GM21576 (cell line): ENCODE data around the gene PAXX.

Experiments
- ATAC-seq: cut with Tn5 transposase; IDR thresholded peaks from one replicate; pipeline ENCODE4 v1.9.1; 2021; ENCODE audit warnings: mild to moderate bottlenecking, moderate library complexity; ENCODE audit not compliant: unreplicated experiment

PAXX gene

DNA sequence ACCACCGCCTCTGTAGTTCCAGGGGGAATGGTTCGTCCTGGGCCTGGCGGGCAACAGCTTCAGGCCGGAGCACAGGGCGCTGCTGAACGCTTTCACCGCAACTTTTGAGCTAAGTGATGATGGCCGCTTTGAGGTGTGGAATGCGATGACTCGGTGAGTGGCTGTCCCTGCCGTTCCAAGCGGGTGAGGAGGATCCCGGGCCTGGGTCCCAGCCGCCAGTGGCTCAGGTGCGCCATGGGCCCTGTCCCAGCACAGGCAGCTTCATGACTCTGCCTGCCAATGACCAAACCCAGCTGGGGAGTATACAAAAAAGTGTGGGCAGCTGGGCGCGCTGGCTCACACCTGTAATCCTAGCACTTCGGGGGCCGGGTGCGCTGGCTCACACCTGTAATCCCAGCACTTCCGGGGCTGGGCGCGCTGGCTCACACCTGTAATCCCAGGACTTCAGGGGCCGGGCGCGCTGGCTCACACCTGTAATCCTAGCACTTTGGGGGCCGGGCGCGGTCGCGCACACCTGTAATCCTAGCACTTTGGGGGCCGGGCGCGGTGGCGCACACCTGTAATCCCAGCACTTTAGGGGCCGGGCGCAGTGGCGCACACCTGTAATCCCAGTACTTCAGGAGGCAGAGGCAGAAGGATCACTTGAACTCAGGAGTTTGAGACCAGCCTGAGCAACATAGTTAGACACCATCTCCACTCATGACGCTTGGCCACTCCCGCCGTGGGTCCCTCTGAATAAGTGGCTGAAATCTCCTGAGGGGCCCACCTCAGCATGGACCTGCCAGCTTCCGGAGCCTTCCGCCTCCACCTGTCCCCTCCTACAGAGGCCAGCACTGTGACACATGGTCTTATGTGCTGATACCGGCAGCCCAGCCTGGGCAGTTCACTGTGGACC, 39.1 kb upstream of the PAXX start:
- ATAC-seq, result no peak

DNA sequence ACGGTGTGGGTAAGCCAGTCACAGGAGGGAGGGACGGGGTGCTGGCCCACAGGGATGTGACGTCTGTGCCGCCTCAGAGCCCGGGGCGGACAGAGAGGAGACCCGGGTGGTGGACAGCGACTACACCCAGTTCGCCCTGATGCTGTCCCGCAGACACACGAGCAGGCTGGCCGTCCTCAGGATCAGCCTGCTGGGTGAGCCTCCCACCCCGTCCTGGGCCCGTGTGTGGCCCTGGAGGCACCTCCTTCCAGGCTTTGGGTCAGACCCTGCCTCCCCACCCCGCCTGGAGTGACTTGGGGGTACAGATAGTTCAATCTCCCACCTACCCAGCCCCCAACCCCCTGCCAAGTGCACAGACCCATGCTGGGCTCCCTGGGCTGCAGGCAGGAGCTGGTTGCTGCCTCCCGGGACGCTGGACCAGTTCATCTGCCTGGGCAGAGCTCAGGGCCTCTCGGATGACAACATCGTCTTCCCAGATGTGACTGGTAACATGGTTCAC, 38.4 kb upstream of the PAXX start:
- no peak for ATAC-seq

DNA sequence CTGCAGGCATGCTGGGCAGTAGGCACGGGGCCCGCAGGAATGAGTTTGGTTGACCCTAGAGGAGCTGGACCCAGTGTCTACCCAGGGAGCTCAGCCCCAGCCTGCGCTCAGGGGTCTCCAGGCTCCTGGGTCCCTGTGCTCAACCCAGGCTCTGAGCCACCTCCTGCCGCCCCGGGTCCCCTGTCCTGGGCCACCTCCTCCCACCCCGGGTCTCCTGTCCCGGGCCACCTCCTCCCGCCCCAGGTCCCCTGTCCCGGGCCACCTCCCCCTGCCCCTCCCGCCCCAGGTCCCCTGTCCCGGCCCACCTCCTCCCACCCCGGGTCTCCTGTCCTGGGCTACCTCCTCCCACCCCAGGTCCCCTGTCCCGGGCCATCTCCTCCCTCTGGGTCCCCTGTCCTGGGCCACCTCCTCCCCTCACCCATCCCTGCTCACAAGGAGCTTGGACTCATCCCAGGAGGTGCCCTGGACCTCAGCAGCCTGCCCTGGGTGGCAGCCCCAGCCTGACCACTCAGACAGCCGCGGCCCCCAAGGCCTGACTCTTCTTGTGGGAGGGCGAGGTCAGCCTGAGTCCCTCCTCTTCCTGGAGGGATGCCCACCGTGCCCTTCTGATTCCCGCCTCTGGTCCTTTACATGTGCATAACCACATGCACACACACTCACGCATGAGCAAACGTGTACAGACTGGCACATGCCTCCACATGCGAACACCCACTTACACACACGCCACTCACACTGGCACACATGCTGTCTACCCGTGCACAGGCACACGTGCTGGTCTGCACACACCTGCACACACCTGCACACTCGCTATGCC, 37.7 kb upstream of the PAXX start:
- ATAC-seq, result no peak

- ATAC-seq, result no peak
These were observed 36.9 kb upstream of the PAXX start for GRCh38 chr9:136955202-136955942.

DNA sequence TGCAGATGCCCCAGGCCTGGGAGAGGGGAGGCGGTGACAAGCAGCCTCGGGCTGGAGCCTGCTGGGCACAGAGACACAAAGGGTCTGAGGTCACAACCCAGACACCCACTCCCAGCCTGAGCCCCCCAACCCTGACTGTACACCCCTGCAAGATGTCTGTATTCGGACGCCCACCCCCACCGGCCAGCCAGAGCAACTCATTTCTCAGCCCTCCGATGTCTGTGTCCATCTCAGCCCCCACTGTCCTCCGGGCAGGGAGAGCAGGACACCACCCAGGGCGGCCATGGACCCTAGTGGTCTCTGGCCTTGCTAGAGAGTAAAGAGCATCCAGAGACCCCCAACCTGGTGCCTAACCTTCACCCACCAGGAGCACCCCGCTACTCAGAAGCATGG, 36.3 kb upstream of the PAXX start:
- no peak for ATAC-seq

GRCh38 chr9:136956604-136957003, 35.6 kb upstream of the PAXX start:
- no peak for ATAC-seq

DNA sequence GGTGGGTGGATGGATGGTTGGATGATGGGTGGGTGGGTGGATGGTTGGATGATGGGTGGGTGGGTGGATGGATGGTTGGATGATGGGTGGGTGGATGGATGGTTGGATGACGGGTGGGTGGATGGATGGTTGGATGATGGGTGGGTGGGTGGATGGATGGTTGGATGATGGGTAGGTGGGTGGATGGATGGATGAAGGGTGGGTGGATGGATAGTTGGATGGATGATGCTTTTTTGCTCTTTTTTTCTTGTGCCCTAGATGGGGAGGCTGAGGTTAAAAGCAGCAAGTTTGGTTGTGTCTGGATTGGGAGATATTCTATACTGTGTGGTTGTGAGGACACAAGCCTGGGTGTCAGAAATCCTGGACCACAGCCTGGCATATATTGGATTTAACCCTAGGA, 34.8 kb upstream of the PAXX start:
- ATAC-seq, result no peak

- no peak for ATAC-seq
These were observed 34.3 kb upstream of the PAXX start for GRCh38 chr9:136957901-136958300.

DNA sequence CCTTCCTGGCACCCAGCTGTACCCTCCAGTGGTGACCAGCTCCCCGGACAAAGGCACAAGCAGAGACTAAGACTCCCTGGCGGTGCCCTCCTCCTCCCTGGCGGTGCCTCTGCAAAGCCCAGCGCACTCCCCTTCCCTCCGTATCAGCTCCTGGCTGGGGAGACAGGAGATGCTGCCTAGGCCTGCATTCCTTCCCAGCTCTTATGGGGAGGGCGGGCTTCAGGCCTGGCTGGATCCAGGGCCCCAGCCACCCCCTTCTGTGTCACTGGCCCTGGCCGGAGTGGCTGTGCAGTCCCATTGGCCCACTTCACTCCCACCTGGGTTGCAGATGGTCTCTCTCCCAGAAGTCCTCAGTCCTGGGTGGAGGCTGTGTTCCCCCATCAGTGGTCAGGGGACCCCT, 33.7 kb upstream of the PAXX start:
- no peak for ATAC-seq

- ATAC-seq, result no peak
These were observed 33.0 kb upstream of the PAXX start for GRCh38 chr9:136958898-136959850.

DNA sequence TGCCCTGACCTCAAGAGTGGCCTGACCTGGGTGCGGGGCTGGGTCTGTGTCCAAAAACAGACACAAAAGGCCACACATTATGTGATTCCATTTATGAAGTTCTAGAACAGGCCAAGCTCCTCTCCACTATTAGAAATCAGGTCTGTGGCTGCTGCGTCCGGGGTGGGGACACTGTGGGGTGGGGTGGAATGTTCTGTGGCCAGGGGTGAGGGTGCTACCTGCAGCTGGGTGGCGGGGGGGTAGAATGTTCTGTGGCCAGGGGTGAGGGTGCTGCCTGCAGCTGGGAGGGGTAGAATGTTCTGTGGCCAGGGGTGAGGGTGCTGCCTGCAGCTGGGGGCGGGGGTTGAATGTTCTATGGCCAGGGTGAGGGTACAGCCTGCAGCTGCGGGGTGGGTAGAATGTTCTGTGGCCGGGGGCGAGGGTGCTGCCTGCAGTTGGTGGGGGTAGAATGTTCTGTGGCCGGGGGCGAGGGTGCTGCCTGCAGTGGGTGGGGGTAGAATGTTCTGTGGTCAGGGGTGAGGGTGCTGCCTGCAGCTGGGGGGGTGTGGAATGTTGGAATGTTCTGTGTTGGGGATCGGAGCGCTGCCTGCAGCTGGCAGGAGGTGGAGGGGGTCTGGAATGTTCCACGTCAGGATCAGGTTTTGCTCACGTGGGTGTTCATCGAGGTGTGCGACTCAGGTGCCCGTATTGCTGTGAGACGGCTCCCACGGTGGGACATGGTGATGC, 31.8 kb upstream of the PAXX start:
- no peak for ATAC-seq

- no peak for ATAC-seq
These were observed 31.3 kb upstream of the PAXX start for GRCh38 chr9:136960938-136961275.

DNA sequence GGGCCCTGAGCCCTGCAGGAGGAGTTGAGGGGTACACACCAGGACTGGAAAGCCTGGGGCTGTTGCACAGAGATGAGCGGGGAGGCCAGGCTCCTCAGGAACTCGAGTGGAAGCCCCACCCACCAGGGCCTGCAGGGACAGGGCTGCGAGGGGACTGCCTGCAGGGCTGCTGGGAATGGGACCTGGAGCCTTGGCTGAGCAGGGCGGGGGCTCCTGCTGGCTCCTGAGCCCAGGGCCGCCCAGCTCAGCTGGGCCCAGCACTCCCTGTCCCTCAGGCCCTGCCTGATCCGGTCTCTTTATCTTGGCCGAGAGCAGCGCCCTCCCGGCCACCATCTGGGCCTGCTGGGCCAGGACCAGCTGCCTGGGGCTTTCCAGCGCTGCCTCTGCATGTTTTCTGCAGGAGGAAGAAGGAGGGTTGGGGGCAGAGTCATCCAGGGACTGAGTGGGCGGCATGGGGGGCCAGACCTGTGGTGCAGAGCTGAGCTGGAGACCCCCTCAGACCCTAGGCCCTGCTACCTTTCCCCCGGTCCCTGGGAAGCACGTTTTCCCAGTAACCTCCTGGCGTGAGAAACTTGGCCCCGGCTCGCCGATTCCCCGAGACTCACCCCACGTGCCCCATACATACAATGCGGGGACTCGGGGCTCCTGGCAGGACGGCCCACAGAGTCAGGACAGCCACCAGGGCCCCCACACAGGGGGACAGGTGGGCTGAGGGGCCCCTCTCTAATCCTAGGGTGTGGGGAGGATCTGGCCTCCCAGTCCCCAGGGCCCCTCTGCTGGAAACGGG, 30.8 kb upstream of the PAXX start:
- no peak for ATAC-seq

DNA sequence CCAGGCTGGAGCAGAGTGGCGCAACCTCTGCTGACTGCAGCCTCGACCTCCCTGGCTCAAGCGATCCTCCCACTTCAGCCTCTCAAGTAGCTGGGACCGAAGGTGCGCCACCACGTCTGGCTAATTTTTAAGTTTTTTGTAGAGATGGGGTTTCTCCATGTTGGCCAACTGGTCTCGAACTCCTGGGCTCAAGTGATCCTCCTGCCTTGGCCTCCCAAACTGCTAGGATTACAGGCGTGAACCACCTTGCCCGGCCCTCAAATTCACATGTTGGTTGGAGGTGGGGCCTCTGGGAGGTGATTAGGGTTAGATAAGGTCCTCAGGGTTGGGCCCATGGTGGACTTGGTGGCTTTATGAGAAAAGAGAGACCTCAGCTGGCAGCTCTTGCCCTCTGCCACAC, 30.1 kb upstream of the PAXX start:
- ATAC-seq, result no peak

GRCh38 chr9:136962701-136963248, 29.4 kb upstream of the PAXX start:
- no peak for ATAC-seq

DNA sequence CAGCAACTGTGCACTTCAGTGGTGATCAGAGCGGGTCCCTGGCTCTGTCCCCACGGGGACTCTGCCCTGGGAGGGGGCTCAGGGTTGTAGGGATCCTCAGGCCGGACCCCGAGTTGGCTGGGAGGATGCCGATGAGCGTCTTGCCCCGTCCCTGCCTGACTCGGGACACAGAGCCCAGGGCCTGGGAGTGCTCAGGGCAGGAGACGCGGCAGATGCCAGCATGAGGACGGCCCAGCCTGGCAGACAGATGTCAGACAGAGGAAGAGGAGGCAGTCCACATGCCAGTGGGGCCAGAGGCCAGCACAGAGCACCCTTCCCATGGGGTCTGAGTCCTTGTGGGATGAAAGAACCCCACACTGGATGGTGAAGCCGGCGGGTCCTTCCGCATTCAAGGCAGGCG, 28.9 kb upstream of the PAXX start:
- ATAC-seq, result no peak

- ATAC-seq, result no peak
These were observed 28.5 kb upstream of the PAXX start for GRCh38 chr9:136963751-136964150.

DNA sequence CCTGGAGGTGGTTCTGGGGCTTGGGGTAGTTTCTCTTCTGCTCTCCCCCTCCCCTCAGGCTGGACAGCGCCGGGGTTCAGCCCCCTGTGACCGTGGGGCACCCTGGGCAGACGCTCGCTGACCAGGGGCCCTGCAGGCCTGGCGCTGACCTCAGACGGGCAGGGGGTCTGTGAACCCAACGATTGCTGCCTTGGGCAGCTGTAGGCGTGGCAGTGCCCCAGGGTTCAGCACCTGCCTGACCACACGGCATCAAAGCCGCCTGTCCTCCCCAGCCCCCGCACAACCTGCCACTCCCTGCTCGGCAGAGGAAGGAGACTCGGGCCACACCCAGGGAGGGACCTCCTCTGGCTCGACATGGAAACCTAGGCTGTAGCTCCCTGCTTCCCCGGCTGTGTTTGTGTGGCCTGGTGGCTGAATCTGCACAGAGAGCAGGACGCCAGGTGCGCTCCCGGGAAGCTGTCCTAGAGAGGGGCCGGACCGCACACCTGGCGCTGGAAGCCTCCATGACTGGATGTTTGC, 28.0 kb upstream of the PAXX start:
- ATAC-seq, result no peak
